ENCODE results near the gene STK32C.

DNA sequence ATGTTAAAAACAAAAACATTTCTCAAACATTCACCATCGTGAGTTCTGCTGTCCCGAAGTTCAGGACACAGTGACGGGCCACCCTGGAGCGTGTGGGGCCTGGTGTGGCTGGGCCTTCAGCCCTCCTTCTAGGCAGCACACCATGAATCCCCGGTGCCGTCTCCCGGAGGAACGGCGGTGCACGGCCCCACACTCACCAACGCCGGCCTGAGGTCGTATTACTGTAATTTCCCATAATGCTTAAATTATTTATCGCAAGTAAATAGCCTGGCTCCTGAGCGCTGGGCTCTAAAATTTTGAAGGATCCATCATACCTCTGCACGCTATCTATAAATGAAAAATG is 1.4 kb downstream of the STK32C start:
- TF ChIP-seq CTCF (IDR thresholded peaks at IDR 0.05) (no peak), POLR2A (IDR thresholded peaks at IDR 0.05) (no peak)
